AG04450 (cell line): ENCODE results near the gene OR10V1. TPM values are rescaled to one million over a fixed set of nuclear protein-coding genes. Genes with fewer than 3 reads are reported as not detected.

Experiments
- CTCF ChIA-PET: fragments of 300-600, 350-600 bp; formaldehyde crosslinking; extraction: SDS; loops from one replicate; lab custom pipeline; 2022; ENCODE audit warnings: antibody characterized with exemption, inconsistent platforms; lab: Charles Lee
- POLR2A ChIA-PET: fragments of 350-600 bp; formaldehyde crosslinking; extraction: SDS; loops from one replicate; lab custom pipeline; 2021; ENCODE audit warnings: antibody characterized with exemption, inconsistent platforms; lab: Yijun Ruan, JAX
- DNase-seq: peaks from one replicate; pipeline ENCODE4 v3.0.0-alpha.2; 2011; ENCODE audit warnings: low read depth, low spot score
- H3K27ac ChIP-seq: one replicate; pipeline ENCODE4 v1.5.1; 2012; ENCODE audit warnings: low read depth, low read length, control low read depth
- H3K27me3 ChIP-seq: one replicate; pipeline ENCODE4 v1.6.0; 2012; ENCODE audit warnings: low read length; ENCODE audit not compliant: control insufficient read depth, insufficient read depth
- H3K4me3 ChIP-seq: 2 replicates; pipeline ENCODE4 v1.5.1; 2011; ENCODE audit warnings: mild to moderate bottlenecking, low read depth, low read length, control low read depth
- H3K9me3 ChIP-seq: 2 replicates; pipeline ENCODE4 v1.5.1; 2012; ENCODE audit warnings: low read length; ENCODE audit not compliant: control insufficient read depth, insufficient read depth
- polyA plus RNA-seq: library from polyadenylated mRNA; depleted of rRNA; stranded (reverse); fragments of >200 nt; gene quantifications from 2 replicates; pipeline ENCODE4 v1.2.3, GENCODE V29; 2011
- TF ChIP-seq, protein P1 (sequence below): IDR thresholded peaks from 2 replicates; pipeline ENCODE4 v1.5.1; 2011; ENCODE audit warnings: low read depth, low read length, control low read depth, inconsistent platforms

OR10V1 gene
- polyA plus RNA-seq, 1 experiment, result not detected

- Histone ChIP-seq H3K27ac (no peak overlapping the region), H3K9me3 (no peaks in the 10 kb centered on the region), H3K4me3 (no peak overlapping the region), H3K27me3 (no peaks in the 10 kb centered on the region)
- TF ChIP-seq, protein P1, sequence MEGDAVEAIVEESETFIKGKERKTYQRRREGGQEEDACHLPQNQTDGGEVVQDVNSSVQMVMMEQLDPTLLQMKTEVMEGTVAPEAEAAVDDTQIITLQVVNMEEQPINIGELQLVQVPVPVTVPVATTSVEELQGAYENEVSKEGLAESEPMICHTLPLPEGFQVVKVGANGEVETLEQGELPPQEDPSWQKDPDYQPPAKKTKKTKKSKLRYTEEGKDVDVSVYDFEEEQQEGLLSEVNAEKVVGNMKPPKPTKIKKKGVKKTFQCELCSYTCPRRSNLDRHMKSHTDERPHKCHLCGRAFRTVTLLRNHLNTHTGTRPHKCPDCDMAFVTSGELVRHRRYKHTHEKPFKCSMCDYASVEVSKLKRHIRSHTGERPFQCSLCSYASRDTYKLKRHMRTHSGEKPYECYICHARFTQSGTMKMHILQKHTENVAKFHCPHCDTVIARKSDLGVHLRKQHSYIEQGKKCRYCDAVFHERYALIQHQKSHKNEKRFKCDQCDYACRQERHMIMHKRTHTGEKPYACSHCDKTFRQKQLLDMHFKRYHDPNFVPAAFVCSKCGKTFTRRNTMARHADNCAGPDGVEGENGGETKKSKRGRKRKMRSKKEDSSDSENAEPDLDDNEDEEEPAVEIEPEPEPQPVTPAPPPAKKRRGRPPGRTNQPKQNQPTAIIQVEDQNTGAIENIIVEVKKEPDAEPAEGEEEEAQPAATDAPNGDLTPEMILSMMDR, result no peak
- POLR2A ChIA-PET, result no interaction called here
- DNase-seq, result no peak
- CTCF ChIA-PET, result no interaction called here
These were observed 5.9 kb upstream of the OR10V1 start for GRCh38 chr11:59719556-59719955.

DNA sequence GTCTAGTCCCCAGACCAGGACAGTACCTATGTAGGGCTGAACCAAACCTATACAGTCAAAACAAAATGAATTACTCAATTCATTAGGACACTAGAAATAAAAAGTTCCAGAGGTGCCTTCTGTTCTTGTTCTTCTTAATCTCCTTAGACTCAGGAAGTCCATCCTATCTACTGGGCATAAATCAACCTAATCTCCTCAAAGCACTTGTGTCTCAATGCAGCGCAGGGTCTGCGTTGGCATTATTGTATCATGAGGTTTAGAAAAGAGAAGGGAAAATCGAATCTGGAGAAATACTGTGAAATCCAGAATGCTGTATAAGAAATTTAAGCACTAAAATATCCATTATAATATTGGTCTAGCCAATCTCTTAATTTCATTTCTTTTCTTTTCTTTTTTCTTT lies 2.4 kb upstream of the OR10V1 start:
- ChIA-PET POLR2A (no interaction called here), CTCF (no interaction called here)
- H3K27me3 ChIP-seq, result peaks cover 2% of the 10 kb centered on the region
- DNase-seq, result no peak
- H3K9me3 ChIP-seq, result no peaks in the 10 kb centered on the region
- no peak overlapping the region for H3K27ac ChIP-seq
- TF ChIP-seq, protein P1, result no peak
- H3K4me3 ChIP-seq, result no peak overlapping the region

- Histone ChIP-seq H3K27ac (no peak overlapping the region), H3K4me3 (no peak overlapping the region), H3K27me3 (peaks cover 2% of the 10 kb centered on the region), H3K9me3 (no peaks in the 10 kb centered on the region)
- DNase-seq, result no peak
- TF ChIP-seq, protein P1, result no peak
- ChIA-PET CTCF (interaction anchor here (0.7 kb wide), 1 partner anchor 30 kb away, joined by 3 read pairs; no protein-coding TSS in a partner anchor), POLR2A (interaction anchor here (0.5 kb wide), 1 partner anchor 41 kb away, joined by 9 read pairs; the partner anchor contains the start of gene PATL1)
These were observed 3.4 kb downstream of the OR10V1 start for GRCh38 chr11:59710136-59710847.

DNA sequence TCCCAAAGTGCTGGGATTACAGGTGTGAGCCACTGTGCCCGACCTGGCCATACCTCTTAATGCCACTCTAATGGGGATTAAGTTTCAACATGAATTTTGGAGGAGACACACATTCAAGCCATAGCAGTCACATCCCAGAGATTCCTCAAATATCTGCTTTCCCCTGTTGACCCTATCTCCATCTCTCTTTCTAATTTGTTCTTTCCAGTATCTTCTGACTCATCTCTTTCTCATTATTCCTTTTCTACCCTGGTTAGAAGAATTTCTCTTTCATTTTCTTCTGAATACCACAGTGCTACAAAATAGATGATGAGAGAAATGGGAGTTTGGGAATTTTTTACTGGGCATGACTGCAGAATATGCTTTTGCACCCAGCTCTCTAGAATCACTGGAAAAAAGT lies 5.1 kb downstream of the OR10V1 start:
- no peak overlapping the region for H3K27ac ChIP-seq
- TF ChIP-seq, protein P1, result no peak
- H3K27me3 ChIP-seq, result peaks cover 2% of the 10 kb centered on the region
- POLR2A ChIA-PET, result no interaction called here
- H3K4me3 ChIP-seq, result no peak overlapping the region
- DNase-seq, result no peak
- H3K9me3 ChIP-seq, result no peaks in the 10 kb centered on the region
- CTCF ChIA-PET, result no interaction called here

DNA sequence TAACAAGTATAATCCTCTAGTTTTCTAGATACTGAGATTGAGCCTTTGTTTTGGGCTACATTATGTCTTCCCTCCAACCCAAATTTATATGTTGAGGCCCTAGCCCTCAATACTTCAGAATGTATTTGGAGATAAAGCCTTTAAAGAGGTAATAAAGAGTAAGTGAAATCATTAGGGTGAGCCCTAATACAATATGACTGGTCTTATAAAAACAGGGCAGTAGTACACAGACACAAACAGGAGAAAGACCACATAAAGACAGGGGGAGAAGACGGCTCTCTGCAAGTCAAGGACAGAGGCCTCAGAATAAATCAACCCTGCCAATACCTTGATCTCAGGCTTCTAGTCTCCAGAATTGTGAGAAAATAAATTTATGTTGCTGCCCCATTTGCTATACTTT lies 6.3 kb downstream of the OR10V1 start:
- Histone ChIP-seq H3K9me3 (no peaks in the 10 kb centered on the region), H3K27me3 (no peaks in the 10 kb centered on the region), H3K27ac (peak overlapping the region; percentile 24), H3K4me3 (no peak overlapping the region)
- ChIA-PET POLR2A (no interaction called here), CTCF (no interaction called here)
- TF ChIP-seq, protein P1, result no peak
- no peak for DNase-seq
